ENCODE measurements around the gene VWA8.
A peak's percentile ranks its signal among the peaks of the same experiment; 100 is the strongest.

Gene VWA8

DNA sequence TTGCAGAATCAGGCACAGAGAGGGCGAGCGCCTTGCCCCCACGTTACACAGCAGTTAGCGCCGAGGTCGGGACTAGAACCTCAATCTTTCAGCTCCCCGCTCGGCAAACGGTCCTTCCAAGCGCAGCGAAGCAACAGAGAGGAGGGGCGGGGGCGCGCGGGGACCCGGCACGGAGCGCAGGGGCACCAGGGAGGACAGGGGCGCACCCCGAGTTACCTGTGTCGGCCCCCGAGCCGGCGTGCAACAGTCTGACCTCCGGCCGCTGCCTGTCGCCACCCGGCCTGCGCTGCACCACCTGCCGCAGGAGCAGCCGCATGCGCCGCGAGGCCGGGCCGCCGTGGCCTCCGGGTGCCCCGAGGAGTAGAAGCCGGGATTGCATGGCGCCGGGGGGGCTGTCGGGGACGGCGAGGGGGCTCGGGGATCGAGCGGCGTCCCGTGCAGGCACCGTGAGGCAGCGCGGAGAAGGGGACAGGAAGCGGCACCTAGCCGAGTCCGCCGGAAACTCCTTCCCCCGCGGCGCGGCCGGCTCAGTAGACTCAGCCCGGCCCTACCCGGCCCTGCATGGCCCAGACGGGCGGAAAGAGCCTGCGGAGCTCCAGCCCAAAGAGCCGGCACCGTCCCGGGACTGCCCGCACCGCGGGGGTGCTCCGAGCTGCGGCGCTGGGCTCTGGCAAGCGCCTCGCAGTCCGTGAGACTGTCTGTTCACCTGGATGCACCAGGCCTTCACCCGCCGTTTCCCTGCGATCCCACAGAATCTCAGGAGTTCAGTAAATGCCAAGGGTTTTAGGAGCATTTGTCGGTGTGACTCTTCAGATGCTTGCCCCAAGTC lies at the start of gene VWA8:
TSS of gene VWA8 (minus strand) at position 473 of the 829 bp plus-strand sequence. CDS start at position 379, 94 bp downstream.
- peak; percentile 67 to 71 for DNase-seq (ENCODE audit: low read depth in 2 of 2)

DNA sequence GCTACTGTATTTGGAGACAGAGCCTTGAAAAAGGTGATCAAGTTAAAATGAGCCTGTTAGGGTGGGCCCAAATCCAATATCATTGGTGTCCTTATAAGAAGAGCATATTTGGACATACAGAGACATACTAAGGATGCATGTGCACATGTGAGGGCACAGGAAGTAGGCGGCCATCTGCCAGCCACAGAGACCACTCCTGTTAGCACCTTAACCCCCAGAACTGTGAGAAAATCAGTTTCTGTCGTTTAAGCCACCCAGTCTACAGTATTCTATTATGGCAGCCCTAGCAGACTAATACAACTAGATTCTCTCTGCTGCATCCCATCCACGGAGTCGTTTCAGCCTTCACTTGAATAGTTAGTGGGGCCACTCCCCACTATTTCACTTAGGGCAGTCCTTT lies 48.1 kb upstream of the VWA8 start:
- no peak for DNase-seq (ENCODE audit: low read depth in 2 of 2)

DNA sequence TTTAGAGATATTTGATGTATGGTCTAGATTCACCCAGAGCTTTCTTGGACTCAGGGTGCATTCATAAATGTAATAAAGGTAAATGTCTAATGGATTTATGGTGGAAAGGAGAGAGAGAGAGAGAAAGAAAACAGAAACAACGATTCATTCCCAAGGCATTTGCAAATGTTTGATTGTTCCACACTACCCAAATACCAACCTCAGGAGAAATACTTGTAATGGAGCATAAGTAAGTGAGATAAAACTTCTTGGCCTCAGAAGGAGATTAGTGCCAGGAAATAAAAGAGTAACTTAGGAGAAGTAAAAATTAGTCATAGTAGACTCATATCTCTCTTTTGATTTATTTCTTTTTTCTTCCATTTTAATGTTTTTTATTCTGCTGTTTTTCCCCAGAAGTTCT lies 46.9 kb upstream of the VWA8 start:
- DNase-seq (ENCODE audit: low read depth in 2 of 2): no peak

DNA sequence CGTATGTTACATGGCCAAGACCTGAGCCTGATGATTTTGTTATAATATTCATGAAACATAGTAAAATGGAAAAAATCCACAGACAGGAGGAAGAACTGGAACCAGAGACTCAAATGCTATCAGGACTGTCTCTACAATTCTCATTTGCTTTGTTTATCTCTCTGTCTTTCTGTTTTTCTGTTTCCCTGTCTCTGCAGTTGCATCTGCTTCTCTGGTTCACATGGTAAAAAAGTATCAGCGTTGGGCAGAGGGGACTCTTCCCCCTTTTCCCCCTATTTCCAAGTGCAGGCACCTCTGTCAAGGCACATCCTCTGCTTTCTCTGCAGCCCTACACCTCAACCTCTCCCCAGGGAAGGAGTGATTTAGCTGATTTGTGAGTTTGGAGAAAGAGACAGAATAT lies 41.2 kb upstream of the VWA8 start:
- DNase-seq (ENCODE audit: low read depth in 2 of 2): no peak

DNA sequence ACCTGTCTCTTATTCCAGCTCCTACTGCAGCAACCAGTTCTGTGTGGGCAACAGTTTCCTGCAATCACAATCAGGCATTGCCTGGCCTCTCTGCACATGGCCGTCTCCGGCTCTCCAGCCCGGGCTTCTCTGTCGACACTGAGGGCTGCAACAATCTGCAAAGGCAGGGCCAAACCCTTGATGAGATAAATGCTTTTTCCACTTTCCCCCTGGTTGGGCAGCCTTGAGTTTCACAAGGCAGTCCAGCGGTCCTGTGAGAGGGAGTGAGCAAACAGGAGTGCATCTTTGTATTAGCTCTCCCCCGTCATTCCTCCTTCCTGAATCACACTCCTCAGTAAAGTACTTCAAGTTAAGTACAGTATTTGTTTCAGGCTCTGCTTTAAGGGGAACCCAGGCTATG lies 40.7 kb upstream of the VWA8 start:
- DNase-seq (ENCODE audit: low read depth in 2 of 2): no peak

DNA sequence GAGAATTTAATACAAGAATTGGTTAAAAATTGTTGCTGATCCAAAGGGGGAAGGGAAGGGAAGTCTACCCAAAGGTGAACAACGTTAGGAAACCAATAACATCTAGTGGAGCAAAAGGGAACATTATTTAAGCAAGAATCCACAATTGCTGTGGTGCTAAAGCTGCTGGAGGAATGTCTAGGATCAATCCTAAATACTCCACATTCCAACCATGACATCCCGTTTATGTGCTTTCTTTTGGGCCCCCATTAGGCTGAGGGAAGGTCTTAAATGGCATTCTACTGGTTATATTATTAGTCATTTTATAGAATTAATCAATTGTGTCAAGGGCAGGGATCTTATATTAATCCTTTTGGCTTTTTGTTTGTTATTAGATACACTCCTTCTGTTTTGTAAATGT lies 39.9 kb upstream of the VWA8 start:
- no peak for DNase-seq (ENCODE audit: low read depth in 2 of 2)

DNA sequence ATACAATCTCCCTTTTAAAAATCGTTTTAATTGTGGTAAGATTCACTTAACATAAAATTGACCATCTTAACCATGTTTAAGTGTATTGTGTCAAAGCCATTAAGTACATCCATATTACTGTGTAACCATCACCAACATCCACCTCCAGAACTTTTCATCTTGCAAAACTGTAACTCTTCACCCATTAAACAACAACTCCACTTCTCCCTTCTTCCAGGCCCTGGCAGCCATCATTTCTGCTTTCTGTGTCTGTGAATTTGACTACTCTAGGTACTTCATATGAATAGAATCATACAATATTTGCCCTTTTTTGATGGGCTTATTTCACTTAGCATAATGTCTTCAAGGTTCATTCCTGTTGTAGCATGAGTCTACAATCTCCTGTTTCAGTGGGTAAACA lies 36.5 kb upstream of the VWA8 start:
- DNase-seq (ENCODE audit: low read depth in 2 of 2): no peak

DNA sequence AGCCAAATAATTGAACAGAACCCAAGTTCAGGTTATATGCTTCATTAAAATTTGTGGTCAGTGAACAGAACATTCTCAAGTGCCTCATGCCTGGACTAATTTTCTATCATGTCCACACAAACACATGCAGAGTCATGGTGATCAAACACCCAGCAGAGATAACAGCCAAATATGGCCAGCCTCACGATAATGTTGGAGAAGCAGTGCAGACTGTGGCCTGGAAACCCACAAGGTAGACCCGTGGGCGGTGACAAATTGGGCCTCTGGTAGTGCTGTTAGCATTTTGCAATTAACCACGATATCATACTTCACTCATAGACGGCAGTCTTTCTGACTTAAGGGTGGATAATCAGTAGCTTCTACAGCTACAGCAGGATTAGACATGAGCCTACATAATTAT lies 35.0 kb upstream of the VWA8 start:
- peak in 1 of 2 donors; percentile 4 for DNase-seq (ENCODE audit: low read depth in 2 of 2)

DNA sequence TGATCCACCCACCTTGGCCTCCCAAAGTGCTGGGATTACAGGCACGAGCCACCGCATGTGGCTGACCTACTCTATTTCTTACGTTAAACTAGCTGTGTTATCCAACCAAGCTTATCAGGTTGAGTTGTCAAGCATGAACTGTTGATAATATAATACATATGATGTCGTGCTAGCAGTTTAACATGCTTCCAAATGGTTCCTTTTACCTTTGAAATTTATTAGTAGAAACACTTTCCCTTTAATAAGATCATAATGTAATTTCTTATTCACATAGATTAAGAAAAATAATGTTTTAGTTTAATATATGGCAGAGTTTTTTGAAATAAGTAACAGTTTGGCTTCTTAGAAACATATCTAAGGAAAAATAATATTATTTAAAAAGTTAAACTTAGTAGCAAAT lies 34.4 kb upstream of the VWA8 start:
- no peak for DNase-seq (ENCODE audit: low read depth in 2 of 2)

DNA sequence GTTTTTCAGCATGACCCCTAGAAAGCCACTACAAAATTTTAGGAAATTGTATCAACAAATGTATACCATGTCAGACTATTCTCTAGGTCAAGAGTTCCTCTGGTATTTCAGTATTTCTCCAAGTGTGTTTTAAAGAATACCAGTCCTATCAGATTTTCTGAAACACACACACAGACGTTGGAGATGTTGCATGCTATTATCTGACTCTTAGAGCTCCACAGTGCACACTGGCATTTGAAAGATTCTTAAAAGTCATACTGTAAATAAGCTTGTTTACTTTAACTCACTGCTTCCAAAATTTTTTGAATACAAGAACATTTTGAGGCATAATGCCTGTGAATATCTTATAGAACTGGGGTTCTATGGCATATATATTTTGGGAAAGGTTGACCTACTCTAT lies 33.8 kb upstream of the VWA8 start:
- no peak for DNase-seq (ENCODE audit: low read depth in 2 of 2)

DNA sequence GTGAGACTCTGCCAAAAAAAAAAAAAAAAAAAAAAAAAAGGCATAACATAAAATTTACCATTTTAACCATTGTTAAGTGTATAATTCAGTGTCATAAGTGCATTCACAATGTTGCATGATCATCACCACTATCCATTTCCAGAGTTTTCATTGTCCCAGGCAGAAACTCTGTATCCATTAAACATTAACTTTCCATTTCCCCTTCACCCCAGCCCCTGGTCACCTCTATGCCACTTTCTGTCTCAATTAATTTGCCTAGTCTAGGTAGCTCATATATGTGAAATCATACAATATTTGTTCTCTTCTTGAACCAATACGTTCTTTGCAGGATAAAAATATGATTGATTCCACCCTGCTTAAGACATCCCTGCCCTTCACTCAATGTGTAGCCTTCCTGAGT lies 31.0 kb upstream of the VWA8 start:
- no peak for DNase-seq (ENCODE audit: low read depth in 2 of 2)

DNA sequence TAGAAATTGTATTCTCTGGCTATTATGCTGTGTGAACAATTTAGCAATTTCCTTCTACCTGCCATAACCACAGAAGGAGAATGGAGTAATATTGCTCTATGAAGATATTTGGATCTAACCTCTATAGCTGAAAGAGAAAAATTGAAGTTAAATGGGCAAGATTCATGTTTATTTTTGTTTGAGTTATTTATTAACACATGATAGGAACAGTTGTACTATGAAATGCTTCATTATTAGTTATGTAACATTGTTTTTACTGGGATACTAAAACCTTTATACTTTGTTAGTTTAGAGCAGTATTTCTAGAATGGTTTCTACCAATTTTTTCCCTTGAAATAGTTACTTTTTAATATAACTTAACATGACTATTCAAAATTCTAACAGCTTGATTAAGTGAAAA lies 27.3 kb upstream of the VWA8 start:
- no peak for DNase-seq (ENCODE audit: low read depth in 2 of 2)

DNA sequence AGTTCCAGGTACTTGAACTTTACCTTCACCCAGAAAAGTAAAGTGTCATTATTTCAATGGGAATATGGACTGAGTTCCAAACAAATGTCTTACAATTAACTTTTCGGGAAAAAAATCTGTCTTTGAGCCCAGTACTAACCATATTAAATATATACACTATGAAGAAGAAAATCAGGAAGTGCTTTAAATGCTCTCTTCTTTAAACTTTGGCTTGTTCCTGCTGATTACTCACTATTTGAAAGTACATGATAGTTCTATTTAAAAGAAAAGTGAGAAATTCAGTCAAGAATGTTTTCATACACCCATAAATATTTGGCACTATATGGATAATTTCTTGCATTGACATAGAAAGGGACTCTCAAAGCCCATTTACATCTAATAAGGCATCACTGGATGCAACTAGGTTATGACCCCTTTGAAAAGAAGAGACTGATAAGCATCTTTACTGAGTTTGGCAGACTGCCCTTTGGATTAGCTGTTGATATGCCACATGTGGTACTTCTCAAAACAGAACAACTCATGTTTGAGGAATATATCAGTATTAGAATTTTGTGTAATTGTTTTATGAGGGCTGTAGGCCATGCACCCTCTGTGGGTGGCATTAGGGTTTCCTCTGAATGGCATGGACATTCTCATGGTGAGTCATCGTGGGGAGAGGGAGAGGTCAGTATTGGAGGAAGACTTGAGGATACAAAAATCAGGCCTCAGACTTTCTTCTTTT lies 25.0 kb upstream of the VWA8 start:
- no peak for DNase-seq (ENCODE audit: low read depth in 2 of 2)

DNA sequence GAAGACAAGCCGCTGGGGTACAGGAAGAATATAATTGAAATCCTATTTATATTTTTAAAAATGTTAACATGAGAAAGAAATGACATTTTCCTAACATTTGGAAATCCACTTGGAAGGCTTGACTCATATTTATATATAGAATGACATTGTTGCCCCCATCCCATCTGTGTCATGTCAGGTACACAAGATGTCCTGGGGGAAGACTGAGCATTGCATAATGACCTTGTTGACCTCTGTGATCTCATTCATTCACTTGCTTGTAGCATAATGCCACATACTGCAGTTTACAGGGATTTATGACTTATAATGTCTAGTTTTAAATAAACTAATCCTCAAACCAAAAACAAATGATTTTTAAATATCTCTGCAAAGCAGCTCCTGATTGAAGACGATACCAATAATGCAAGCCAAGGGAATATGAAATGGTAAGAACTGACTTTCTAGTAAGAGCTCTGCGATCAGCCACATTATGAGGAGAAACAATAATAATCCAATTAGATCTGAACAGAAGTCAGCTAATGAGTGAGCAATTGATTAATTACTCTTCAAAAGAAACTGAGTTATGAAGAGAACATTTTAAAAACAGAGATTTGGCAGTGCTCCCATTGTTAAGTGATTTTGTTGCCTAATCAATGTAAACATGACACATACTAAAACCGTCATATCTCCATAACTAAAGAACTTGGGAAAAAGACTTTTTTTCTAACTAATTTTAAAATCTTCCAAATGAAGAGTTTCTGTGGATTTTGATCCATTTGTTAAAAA lies 21.2 kb upstream of the VWA8 start:
- no peak for DNase-seq (ENCODE audit: low read depth in 2 of 2)

DNA sequence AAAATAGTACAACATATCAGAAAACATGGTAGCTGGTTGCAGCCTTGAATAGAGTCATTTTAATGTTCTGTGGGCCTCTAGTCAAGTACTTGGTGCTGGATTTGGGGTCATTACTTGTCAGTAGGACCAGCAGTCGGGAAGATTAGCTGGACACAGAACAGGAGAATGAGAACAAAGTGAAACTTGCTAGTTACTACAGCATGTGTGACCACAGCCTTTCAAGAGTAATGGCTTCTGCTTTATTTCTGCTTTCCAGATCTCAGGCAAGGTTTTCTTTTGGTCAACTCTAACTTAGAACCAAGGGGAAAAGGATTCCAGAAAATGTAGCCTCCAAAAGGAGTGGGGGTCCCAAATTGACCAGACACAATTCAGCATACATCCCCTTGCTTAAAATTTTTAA lies 17.1 kb upstream of the VWA8 start:
- DNase-seq (ENCODE audit: low read depth in 2 of 2): no peak

DNA sequence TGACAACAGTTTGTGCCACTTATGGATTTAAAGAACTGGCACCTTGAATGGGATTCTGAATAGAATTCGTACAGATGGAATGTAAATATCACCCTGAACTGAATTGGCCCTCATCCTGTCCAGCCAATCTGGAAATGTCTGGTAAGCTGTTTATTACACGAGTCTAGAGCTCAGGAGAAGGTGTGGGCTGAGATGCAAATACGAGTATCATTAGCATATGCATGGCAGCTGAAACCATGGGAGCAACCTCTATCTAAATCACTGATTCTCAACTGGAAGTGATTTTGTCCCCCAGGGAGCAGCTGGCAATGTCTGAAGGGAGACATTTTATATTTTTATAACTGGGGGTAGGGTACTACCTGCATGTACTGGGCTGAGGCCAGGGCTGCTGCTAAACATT lies 15.6 kb upstream of the VWA8 start:
- DNase-seq (ENCODE audit: low read depth in 2 of 2): no peak

DNA sequence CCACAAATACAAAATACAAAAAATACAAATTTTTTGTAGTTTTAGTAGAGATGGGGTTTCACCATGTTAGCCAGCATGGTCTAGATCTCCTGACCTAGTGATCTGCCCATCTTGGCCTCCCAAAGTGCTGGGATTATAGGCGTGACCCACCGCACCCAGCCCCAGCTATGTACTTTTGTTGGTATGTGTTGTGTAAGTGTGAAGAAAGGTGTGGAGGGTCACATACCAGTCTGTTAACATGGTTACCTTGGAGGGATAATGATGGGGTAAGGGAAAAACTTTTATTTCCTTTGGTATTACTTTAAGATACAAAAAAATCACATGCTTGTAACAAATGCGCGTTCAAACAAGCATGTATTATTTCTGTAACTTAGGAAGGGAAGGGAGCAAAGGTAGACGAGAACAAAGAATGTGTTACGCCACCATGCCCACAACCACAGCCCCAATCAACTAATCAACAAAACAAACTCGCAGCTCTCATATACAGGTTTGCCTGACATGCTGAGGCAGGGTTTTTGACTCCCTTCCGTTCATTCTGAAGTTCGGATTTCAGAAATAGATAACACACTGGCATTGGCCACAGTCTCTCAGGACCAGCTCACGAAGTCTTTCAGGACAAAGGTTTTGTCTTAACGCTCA lies 13.5 kb upstream of the VWA8 start:
- no peak for DNase-seq (ENCODE audit: low read depth in 2 of 2)

DNA sequence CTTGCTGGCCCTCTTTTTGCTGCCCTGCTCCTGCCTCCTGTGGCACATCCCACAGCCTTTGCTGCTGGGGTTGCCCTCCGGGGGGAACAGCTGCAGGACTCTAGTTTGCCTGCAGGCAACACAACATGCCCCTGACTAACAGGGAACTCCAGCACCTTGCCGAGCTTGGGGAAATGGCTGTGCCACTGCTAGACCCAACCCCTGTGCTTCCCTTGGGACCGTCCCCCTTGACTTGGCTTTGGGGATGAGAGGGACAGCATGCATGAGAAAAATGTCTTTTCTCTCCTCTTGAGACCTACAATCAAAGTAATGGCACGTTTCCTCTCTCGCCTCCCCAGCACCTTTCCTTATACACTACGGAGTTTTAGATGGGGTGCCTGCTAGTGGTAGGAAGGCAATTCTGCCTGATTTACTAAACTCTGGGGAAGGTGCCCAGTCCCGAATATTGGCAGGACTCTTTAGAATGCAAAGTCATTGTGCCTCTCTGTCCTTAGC lies 12.4 kb upstream of the VWA8 start:
- no peak for DNase-seq (ENCODE audit: low read depth in 2 of 2)

DNA sequence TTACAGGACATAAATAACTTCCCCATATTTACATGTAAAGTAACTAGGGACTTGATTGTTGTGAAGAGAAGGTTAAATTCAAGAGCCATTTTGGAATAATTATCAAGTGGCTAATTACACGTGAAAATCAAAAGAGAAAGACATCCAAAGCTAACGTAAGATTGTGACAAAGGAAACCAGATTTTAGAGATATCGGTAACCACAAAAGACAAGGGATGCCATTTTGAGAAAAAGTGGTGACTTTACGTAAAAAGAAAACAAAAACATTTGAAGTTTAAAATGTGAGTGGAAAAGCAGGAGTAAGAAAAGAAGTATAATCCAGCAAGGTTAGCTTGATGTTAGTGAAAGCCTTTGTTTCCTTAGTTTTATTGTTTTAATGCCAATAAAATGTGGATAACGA lies 10.9 kb upstream of the VWA8 start:
- no peak for DNase-seq (ENCODE audit: low read depth in 2 of 2)

DNA sequence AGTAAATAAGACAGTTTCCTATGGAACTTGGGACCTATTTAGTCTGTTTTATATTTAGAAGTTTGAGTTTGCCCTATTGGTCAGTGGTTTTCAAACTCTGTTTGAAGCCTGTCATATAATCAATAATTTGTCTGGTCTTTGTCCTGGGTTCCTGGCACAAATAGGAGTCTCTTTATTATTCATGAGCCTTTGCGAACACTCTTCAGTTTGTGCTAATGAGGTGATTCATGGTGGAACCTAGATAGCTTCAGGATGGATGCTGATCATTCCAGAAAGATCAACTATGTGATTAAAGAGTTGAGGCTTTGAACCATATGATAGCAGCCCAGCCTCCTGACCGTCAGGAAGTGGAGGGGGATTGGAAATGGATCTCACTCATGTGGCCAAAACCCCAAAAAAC lies 10.0 kb upstream of the VWA8 start:
- DNase-seq (ENCODE audit: low read depth in 2 of 2): no peak

DNA sequence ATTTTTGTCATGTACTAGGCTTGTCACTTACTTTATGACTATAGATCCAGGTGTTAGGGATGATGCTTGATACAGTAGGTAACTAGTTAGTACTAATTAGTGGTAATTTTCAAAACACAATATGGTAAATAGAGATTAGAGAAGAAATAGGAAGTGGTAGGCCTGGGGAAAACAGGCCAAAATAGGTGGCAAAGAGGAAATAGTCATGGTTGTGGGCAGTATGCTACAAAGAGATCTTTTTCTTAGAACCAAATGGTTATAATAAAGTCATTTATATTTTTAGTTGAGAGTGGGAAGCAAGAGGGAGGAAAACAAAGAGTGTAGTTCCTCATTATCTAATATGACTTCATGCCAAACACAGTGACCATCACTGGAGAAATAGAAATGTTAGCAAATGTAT lies 9.1 kb upstream of the VWA8 start:
- no peak for DNase-seq (ENCODE audit: low read depth in 2 of 2)

DNA sequence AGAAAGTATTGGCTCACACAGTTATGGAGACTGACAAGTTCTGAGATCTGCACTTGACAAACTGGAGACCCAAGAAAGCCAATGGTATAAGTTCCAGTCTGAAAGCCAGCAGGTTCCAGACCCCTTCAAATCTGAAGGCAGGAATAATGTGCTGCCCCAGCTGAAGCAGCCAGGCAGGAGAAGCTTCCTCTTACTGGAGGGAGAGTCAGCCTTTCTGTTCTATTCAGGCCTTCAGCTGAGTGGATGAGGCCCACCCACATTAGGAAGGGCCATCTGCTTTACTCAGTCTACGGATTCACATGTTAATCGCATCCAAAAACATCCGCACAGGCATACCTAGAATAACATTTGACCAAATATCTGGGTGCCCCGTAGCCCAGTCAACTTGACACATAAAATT lies 8.2 kb upstream of the VWA8 start:
- no peak for DNase-seq (ENCODE audit: low read depth in 2 of 2)
